Body of pancreas (tissue), 4 donors: Measurements from ENCODE around the gene PRCP. TPM values are rescaled to one million over a fixed set of nuclear protein-coding genes. Genes with fewer than 3 reads are reported as not detected.

Experiments used
- ATAC-seq: fragments of 150-250 bp; one replicate; pipeline ENCODE4 v1.9.1; 2016
- DNase-seq, 4 donors: peaks; one replicate each; pipeline ENCODE4 v3.0.0-alpha.2; 2019
- H3K27ac ChIP-seq, 4 donors: fragments of 200-600 bp; sonication (generic); 1 replicate in 3 of 4; 2 replicates in 1 of 4; pipeline versions ENCODE4 v1.5.1 to v1.6.1; 2016 to 2019; ENCODE audit warnings: mild to moderate bottlenecking in 1 of 4, mixed read lengths in 1 of 4, moderate library complexity in 1 of 4
- H3K27me3 ChIP-seq, 2 donors: fragments of 200-600 bp; sonication (generic); one replicate each; pipeline ENCODE4 v1.6.0; 2016; ENCODE audit warnings: mild to moderate bottlenecking in 1 of 2
- H3K36me3 ChIP-seq, 2 donors: fragments of 200-600 bp; sonication (generic); replicated peaks in 1 of 2; 2 replicates each; pipeline ENCODE4 v1.5.1; 2016; ENCODE audit warnings: low read depth in 2 of 2; ENCODE audit not compliant: insufficient read depth in 1 of 2
- H3K4me1 ChIP-seq: fragments of 200-600 bp; sonication (generic); one replicate; pipeline ENCODE4 v1.6.0; 2016
- H3K4me3 ChIP-seq, 2 donors: fragments of 200-600 bp; sonication (generic); 1 replicate in 1 of 2; 2 replicates in 1 of 2; pipeline ENCODE4 v1.5.1; 2016 to 2019
- H3K9me3 ChIP-seq, 3 donors: fragments of 200-600 bp; sonication (generic); 1 replicate in 2 of 3; 2 replicates in 1 of 3; pipeline ENCODE4 v1.5.1; 2016
- POLR2A ChIP-seq, 3 donors: fragments of 450-650 bp; IDR thresholded peaks; one replicate each; pipeline ENCODE4 v1.6.1; 2016; ENCODE audit warnings: antibody characterized with exemption in 3 of 3, mild to moderate bottlenecking in 2 of 3
- WGBS, 2 donors: methylation state at CpG; one replicate each; pipeline ENCODE4 v1.1.5; 2017; 5-methylcytosine and 5-hydroxymethylcytosine counted together
- intact Hi-C: fragments of 100-400 bp; cut with DNase I; formaldehyde crosslinking; loops from one replicate; pipeline ENCODE4 v1.15.1; 2023
- total RNA-seq, 2 donors: library from RNA; depleted of rRNA; stranded (reverse); fragments of >200 nt; gene quantifications; one replicate each; pipeline ENCODE4 v1.1.0, GENCODE V29; 2016
- TF ChIP-seq, protein P1 (sequence below), 7 experiments: fragments of 450-650 bp in 4 of 7; fragments of 200-600 bp in 3 of 7; sonication (generic) in 3 of 7; IDR thresholded peaks; one replicate each; pipeline ENCODE4 v1.5.1; 2016 to 2019; ENCODE audit warnings: antibody characterized with exemption in 7 of 7

Gene PRCP
- total RNA-seq, 2 donors from 2014 or later, result 16.8 to 38.9 TPM

GRCh38 chr11:82854242-82854641 is 46.0 kb downstream of the PRCP start:
- no peak for DNase-seq
- no peaks in the 10 kb centered on the region for H3K27me3 ChIP-seq
- intact Hi-C loops, result no loop called here
- no peak overlapping the region for H3K27ac ChIP-seq
- H3K36me3 ChIP-seq, result no peaks in the 10 kb centered on the region
- H3K4me3 ChIP-seq, result no peak overlapping the region
- no peak for TF ChIP-seq POLR2A (IDR thresholded peaks at IDR 0.05)
- TF ChIP-seq, protein P1, sequence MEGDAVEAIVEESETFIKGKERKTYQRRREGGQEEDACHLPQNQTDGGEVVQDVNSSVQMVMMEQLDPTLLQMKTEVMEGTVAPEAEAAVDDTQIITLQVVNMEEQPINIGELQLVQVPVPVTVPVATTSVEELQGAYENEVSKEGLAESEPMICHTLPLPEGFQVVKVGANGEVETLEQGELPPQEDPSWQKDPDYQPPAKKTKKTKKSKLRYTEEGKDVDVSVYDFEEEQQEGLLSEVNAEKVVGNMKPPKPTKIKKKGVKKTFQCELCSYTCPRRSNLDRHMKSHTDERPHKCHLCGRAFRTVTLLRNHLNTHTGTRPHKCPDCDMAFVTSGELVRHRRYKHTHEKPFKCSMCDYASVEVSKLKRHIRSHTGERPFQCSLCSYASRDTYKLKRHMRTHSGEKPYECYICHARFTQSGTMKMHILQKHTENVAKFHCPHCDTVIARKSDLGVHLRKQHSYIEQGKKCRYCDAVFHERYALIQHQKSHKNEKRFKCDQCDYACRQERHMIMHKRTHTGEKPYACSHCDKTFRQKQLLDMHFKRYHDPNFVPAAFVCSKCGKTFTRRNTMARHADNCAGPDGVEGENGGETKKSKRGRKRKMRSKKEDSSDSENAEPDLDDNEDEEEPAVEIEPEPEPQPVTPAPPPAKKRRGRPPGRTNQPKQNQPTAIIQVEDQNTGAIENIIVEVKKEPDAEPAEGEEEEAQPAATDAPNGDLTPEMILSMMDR (IDR thresholded peaks at IDR 0.05), result no peak
- H3K4me1 ChIP-seq, result no peaks in the 10 kb centered on the region
- ATAC-seq, result no peak
- no peaks in the 10 kb centered on the region for H3K9me3 ChIP-seq

GRCh38 chr11:82848829-82849228 is 51.4 kb downstream of the PRCP start:
- ATAC-seq (no peak), DNase-seq (no peak)
- intact Hi-C loops, result no loop called here
- Histone ChIP-seq H3K27me3 (no peaks in the 10 kb centered on the region), H3K4me1 (no peaks in the 10 kb centered on the region), H3K36me3 (no peaks in the 10 kb centered on the region), H3K27ac (no peak overlapping the region), H3K9me3 (no peaks in the 10 kb centered on the region), H3K4me3 (no peak overlapping the region)
- TF ChIP-seq, protein P1 (IDR thresholded peaks at IDR 0.05), result no peak
- no peak for TF ChIP-seq POLR2A (IDR thresholded peaks at IDR 0.05)

GRCh38 chr11:82845356-82846353 is 54.6 kb downstream of the PRCP start:
- Histone ChIP-seq H3K9me3 (no peaks in the 10 kb centered on the region), H3K4me3 (no peak overlapping the region), H3K36me3 (no peaks in the 10 kb centered on the region), H3K4me1 (no peaks in the 10 kb centered on the region), H3K27ac (no peak overlapping the region), H3K27me3 (no peaks in the 10 kb centered on the region)
- DNase-seq, result no peak
- no peak for ATAC-seq
- 85 to 88% methylated on average over 7 of the region's 7 CpGs for WGBS, 2 donors
- intact Hi-C loops, result no loop called here
- no peak for TF ChIP-seq POLR2A (IDR thresholded peaks at IDR 0.05)
- TF ChIP-seq, protein P1 (IDR thresholded peaks at IDR 0.05), result no peak

GRCh38 chr11:82843057-82843795 is 57.0 kb downstream of the PRCP start:
- no peak for TF ChIP-seq POLR2A (IDR thresholded peaks at IDR 0.05)
- TF ChIP-seq, protein P1 (IDR thresholded peaks at IDR 0.05), result no peak
- Histone ChIP-seq H3K27ac (no peak overlapping the region), H3K4me1 (no peaks in the 10 kb centered on the region), H3K9me3 (no peaks in the 10 kb centered on the region), H3K27me3 (no peaks in the 10 kb centered on the region), H3K36me3 (no peaks in the 10 kb centered on the region), H3K4me3 (no peak overlapping the region)
- 76 to 80% methylated on average over 6 of the region's 6 CpGs for WGBS, 2 donors
- intact Hi-C loops, result no loop called here
- no peak for ATAC-seq
- DNase-seq, result no peak
